ENCODE data around the gene EIF1AD.
"Not testable (repeated sequence)": the region's sequence is repeated elsewhere in the genome, so short reads cannot be mapped to it uniquely, and the experiment has no call there.

Gene EIF1AD

GRCh38 chr11:66010036-66010435 lies 8.1 kb upstream of the EIF1AD start:
- H3K9me3 ChIP-seq (ENCODE audit: insufficient read depth, low read depth, low read length); H3K9ac ChIP-seq (ENCODE audit: low read depth, low read length); H3K27ac ChIP-seq (ENCODE audit: low read length); H3K4me1 ChIP-seq (ENCODE audit: insufficient read depth, low read length); H3K36me3 ChIP-seq (ENCODE audit: insufficient read depth, low read depth, low read length); H3K4me3 ChIP-seq (ENCODE audit: low read length): not testable (repeated sequence)
- H3K27me3 ChIP-seq (ENCODE audit: insufficient read depth, low read length), result peaks cover 29% of the 10 kb centered on the region

DNA sequence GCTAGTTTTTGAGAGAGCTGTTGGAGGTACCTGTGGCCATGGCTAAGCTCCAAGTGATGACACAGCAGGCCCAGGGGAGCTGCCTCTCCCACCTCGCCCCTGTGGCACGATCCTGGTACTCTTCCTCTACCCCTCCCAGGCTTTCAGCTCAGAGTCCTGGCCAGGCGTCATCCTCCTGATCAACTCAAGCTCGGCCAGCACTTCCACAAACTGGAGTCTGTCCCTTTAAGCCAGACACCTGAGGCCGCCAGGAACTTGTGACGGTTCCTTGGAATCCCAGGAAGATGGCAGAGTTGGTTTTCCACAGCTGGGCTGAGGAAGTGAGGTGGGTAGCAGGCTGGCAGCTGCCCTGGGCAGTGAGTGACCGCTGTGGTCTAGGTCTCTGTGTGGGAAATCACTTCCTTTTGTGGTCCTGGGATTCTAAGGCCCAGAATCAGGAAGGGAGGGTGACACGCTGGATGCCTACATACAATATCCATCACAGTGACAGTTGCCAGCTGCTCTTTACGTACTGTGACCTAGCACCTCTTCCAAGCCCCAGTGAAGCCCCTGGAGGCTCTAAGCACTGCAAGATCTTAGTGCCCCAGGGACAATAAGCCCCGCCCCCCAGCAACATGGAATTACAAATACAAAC lies 6.6 kb upstream of the EIF1AD start:
- Histone ChIP-seq H3K9me3 (ENCODE audit: insufficient read depth, low read depth, low read length) (no peaks in the 10 kb centered on the region), H3K27me3 (ENCODE audit: insufficient read depth, low read length) (peaks cover 29% of the 10 kb centered on the region), H3K4me3 (ENCODE audit: low read length) (no peak overlapping the region), H3K9ac (ENCODE audit: low read depth, low read length) (no peak overlapping the region), H3K27ac (ENCODE audit: low read length) (no peak overlapping the region), H3K36me3 (ENCODE audit: insufficient read depth, low read depth, low read length) (peaks cover 21% of the 10 kb centered on the region), H3K4me1 (ENCODE audit: insufficient read depth, low read length) (peaks cover 4% of the 10 kb centered on the region; the same call in 1 of the 2 replicates)

GRCh38 chr11:66008095-66008467 lies 6.1 kb upstream of the EIF1AD start:
- Histone ChIP-seq H3K9ac (ENCODE audit: low read depth, low read length) (no peak overlapping the region), H3K9me3 (ENCODE audit: insufficient read depth, low read depth, low read length) (no peaks in the 10 kb centered on the region), H3K27ac (ENCODE audit: low read length) (no peak overlapping the region), H3K27me3 (ENCODE audit: insufficient read depth, low read length) (peaks cover 26% of the 10 kb centered on the region), H3K36me3 (ENCODE audit: insufficient read depth, low read depth, low read length) (peaks cover 21% of the 10 kb centered on the region), H3K4me1 (ENCODE audit: insufficient read depth, low read length) (peaks cover 4% of the 10 kb centered on the region; the same call in 1 of the 2 replicates), H3K4me3 (ENCODE audit: low read length) (no peak overlapping the region)

- Histone ChIP-seq H3K4me1 (ENCODE audit: insufficient read depth, low read length) (peaks cover 4% of the 10 kb centered on the region; the same call in 1 of the 2 replicates), H3K36me3 (ENCODE audit: insufficient read depth, low read depth, low read length) (peaks cover 21% of the 10 kb centered on the region), H3K27me3 (ENCODE audit: insufficient read depth, low read length) (peaks cover 19% of the 10 kb centered on the region), H3K27ac (ENCODE audit: low read length) (no peak overlapping the region), H3K9ac (ENCODE audit: low read depth, low read length) (no peak overlapping the region; the same call in 1 of the 2 replicates), H3K4me3 (ENCODE audit: low read length) (no peak overlapping the region), H3K9me3 (ENCODE audit: insufficient read depth, low read depth, low read length) (no peaks in the 10 kb centered on the region)
Observed at GRCh38 chr11:66007201-66007634, 5.3 kb upstream of the EIF1AD start.

DNA sequence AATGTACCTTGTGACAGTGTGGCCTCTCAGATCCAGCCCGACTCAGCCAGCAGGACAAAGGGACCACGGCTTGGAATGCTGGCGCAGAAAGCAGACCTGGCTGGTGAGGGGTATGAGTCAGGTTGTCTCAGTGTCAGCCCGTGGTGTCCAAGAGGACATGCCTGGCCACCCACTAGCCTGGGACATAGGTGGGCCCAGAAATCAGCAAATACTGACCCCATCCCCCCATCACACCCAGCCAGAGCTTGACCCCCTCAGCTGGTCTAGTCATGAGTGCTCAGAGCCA lies 4.9 kb upstream of the EIF1AD start:
- H3K9ac ChIP-seq (ENCODE audit: low read depth, low read length), result no peak overlapping the region
- peaks cover 16% of the 10 kb centered on the region for H3K27me3 ChIP-seq (ENCODE audit: insufficient read depth, low read length)
- no peak overlapping the region for H3K4me3 ChIP-seq (ENCODE audit: low read length)
- no peak overlapping the region for H3K27ac ChIP-seq (ENCODE audit: low read length)
- peaks cover 4% of the 10 kb centered on the region; the same call in 1 of the 2 replicates for H3K4me1 ChIP-seq (ENCODE audit: insufficient read depth, low read length)
- H3K9me3 ChIP-seq (ENCODE audit: insufficient read depth, low read depth, low read length), result no peaks in the 10 kb centered on the region
- H3K36me3 ChIP-seq (ENCODE audit: insufficient read depth, low read depth, low read length), result peaks cover 21% of the 10 kb centered on the region

GRCh38 chr11:66006134-66006890 lies 4.4 kb upstream of the EIF1AD start:
- H3K4me1 ChIP-seq (ENCODE audit: insufficient read depth, low read length), result peaks cover 4% of the 10 kb centered on the region; the same call in 1 of the 2 replicates
- H3K9ac ChIP-seq (ENCODE audit: low read depth, low read length), result no peak overlapping the region
- H3K9me3 ChIP-seq (ENCODE audit: insufficient read depth, low read depth, low read length), result no peaks in the 10 kb centered on the region
- peaks cover 10% of the 10 kb centered on the region for H3K27me3 ChIP-seq (ENCODE audit: insufficient read depth, low read length)
- H3K4me3 ChIP-seq (ENCODE audit: low read length), result no peak overlapping the region
- no peak overlapping the region for H3K27ac ChIP-seq (ENCODE audit: low read length)
- H3K36me3 ChIP-seq (ENCODE audit: insufficient read depth, low read depth, low read length), result peaks cover 21% of the 10 kb centered on the region

- Histone ChIP-seq H3K4me1 (ENCODE audit: insufficient read depth, low read length) (peaks cover 4% of the 10 kb centered on the region; the same call in 1 of the 2 replicates), H3K9me3 (ENCODE audit: insufficient read depth, low read depth, low read length) (no peaks in the 10 kb centered on the region), H3K27ac (ENCODE audit: low read length) (no peak overlapping the region), H3K27me3 (ENCODE audit: insufficient read depth, low read length) (no peaks in the 10 kb centered on the region), H3K9ac (ENCODE audit: low read depth, low read length) (no peak overlapping the region), H3K36me3 (ENCODE audit: insufficient read depth, low read depth, low read length) (peaks cover 34% of the 10 kb centered on the region), H3K4me3 (ENCODE audit: low read length) (no peak overlapping the region)
Observed at GRCh38 chr11:66004186-66004585, 2.2 kb upstream of the EIF1AD start.

- H3K9ac ChIP-seq (ENCODE audit: low read depth, low read length), result peak overlapping the region; percentile 84; the same call in 1 of the 2 replicates
- H3K27me3 ChIP-seq (ENCODE audit: insufficient read depth, low read length), result no peaks in the 10 kb centered on the region
- no peak overlapping the region for H3K27ac ChIP-seq (ENCODE audit: low read length)
- H3K4me3 ChIP-seq (ENCODE audit: low read length), result peak overlapping the region; percentile 99
- H3K4me1 ChIP-seq (ENCODE audit: insufficient read depth, low read length), result peaks cover 4% of the 10 kb centered on the region; the same call in 1 of the 2 replicates
- H3K36me3 ChIP-seq (ENCODE audit: insufficient read depth, low read depth, low read length), result peaks cover 43% of the 10 kb centered on the region
- no peaks in the 10 kb centered on the region for H3K9me3 ChIP-seq (ENCODE audit: insufficient read depth, low read depth, low read length)
Observed at GRCh38 chr11:66003291-66003690, 1.3 kb upstream of the EIF1AD start.

GRCh38 chr11:66002648-66003225 lies 780 bp upstream of the EIF1AD start:
- peaks cover 4% of the 10 kb centered on the region; the same call in 1 of the 2 replicates for H3K4me1 ChIP-seq (ENCODE audit: insufficient read depth, low read length)
- no peaks in the 10 kb centered on the region for H3K9me3 ChIP-seq (ENCODE audit: insufficient read depth, low read depth, low read length)
- peak overlapping the region; percentile 95 for H3K27ac ChIP-seq (ENCODE audit: low read length)
- peak overlapping the region; percentile 84; the same call in 1 of the 2 replicates for H3K9ac ChIP-seq (ENCODE audit: low read depth, low read length)
- peak overlapping the region; percentile 99 for H3K4me3 ChIP-seq (ENCODE audit: low read length)
- H3K27me3 ChIP-seq (ENCODE audit: insufficient read depth, low read length), result no peaks in the 10 kb centered on the region
- peaks cover 49% of the 10 kb centered on the region for H3K36me3 ChIP-seq (ENCODE audit: insufficient read depth, low read depth, low read length)

GRCh38 chr11:65997286-65997685 lies 4.7 kb downstream of the EIF1AD start:
- no peak overlapping the region for H3K4me3 ChIP-seq (ENCODE audit: low read length)
- H3K36me3 ChIP-seq (ENCODE audit: insufficient read depth, low read depth, low read length), result peaks cover 35% of the 10 kb centered on the region
- no peaks in the 10 kb centered on the region for H3K27me3 ChIP-seq (ENCODE audit: insufficient read depth, low read length)
- no peaks in the 10 kb centered on the region for H3K4me1 ChIP-seq (ENCODE audit: insufficient read depth, low read length)
- no peaks in the 10 kb centered on the region for H3K9me3 ChIP-seq (ENCODE audit: insufficient read depth, low read depth, low read length)
- H3K27ac ChIP-seq (ENCODE audit: low read length), result no peak overlapping the region
- no peak overlapping the region for H3K9ac ChIP-seq (ENCODE audit: low read depth, low read length)

- H3K36me3 ChIP-seq (ENCODE audit: insufficient read depth, low read depth, low read length), result peaks cover under 1% of the 10 kb centered on the region
- H3K9me3 ChIP-seq (ENCODE audit: insufficient read depth, low read depth, low read length), result no peaks in the 10 kb centered on the region
- H3K4me3 ChIP-seq (ENCODE audit: low read length), result no peak overlapping the region
- no peak overlapping the region for H3K9ac ChIP-seq (ENCODE audit: low read depth, low read length)
- H3K27ac ChIP-seq (ENCODE audit: low read length), result no peak overlapping the region
- H3K4me1 ChIP-seq (ENCODE audit: insufficient read depth, low read length), result no peaks in the 10 kb centered on the region
- H3K27me3 ChIP-seq (ENCODE audit: insufficient read depth, low read length), result no peaks in the 10 kb centered on the region
Observed at GRCh38 chr11:65992056-65992455, 9.9 kb downstream of the EIF1AD start.
